ENCODE measurements around the gene DNAI4. TPM values are rescaled to one million over a fixed set of nuclear protein-coding genes. Genes with fewer than 3 reads are reported as not detected.

The DNAI4 gene
- total RNA-seq, 3 donors from 2014 or later, result 9.4 to 26.2 (median 24.3) TPM

DNA sequence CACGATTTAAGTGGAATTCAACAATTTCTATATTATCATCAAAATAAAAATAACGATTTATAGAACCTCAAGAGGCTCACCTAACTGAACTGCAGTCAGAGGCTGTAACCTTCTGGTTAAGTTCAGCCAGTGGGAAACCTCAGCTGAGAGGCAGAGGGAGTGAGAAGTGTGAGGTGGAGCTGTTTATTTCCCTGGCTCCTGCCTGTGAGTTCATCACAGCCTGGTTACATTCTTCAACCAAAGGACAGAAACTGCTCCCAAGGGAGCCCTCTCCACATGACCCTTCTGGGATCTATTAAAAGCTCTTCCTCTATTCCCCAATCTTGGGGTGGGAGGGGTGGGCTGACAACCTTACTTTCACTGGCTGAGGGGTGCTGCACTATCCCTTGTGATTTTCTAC lies 150.2 kb downstream of the DNAI4 start:
- DNase-seq (ENCODE audit: low spot score in 2 of 2), result no peak
- Histone ChIP-seq H3K4me1 (no peaks in the 10 kb centered on the region), H3K9me3 (no peaks in the 10 kb centered on the region), H3K27ac (no peak overlapping the region), H3K27me3 (no peaks in the 10 kb centered on the region), H3K36me3 (no peaks in the 10 kb centered on the region), H3K4me3 (no peak overlapping the region)
- TF ChIP-seq, protein P1, sequence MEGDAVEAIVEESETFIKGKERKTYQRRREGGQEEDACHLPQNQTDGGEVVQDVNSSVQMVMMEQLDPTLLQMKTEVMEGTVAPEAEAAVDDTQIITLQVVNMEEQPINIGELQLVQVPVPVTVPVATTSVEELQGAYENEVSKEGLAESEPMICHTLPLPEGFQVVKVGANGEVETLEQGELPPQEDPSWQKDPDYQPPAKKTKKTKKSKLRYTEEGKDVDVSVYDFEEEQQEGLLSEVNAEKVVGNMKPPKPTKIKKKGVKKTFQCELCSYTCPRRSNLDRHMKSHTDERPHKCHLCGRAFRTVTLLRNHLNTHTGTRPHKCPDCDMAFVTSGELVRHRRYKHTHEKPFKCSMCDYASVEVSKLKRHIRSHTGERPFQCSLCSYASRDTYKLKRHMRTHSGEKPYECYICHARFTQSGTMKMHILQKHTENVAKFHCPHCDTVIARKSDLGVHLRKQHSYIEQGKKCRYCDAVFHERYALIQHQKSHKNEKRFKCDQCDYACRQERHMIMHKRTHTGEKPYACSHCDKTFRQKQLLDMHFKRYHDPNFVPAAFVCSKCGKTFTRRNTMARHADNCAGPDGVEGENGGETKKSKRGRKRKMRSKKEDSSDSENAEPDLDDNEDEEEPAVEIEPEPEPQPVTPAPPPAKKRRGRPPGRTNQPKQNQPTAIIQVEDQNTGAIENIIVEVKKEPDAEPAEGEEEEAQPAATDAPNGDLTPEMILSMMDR (IDR thresholded peaks at IDR 0.05), result no peak
- TF ChIP-seq POLR2AphosphoS5 (IDR thresholded peaks at IDR 0.05) (no peak), POLR2A (IDR thresholded peaks at IDR 0.05) (no peak)
- intact Hi-C loops (cut with DNase I; ENCODE audit: low total_unique reads), result no loop called here

DNA sequence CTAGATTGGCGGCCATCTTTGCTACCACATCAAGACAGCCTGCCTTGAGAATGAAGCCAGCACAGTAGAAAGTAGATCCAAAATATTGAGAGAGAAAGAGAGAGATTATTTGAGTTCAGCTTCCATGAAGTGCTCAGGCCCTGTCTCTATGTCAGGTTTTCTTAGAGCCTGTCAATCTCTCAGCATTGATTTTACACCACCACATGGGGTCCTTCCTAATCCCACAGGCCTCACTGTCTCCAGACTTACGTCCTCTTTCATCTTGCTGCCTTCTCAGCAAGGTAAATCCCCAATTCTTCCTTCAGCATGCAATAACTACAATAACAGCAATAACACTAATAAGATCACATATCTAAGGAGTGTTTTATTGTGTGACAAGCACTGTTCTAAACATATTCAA lies 151.4 kb downstream of the DNAI4 start:
- Histone ChIP-seq H3K27me3 (no peaks in the 10 kb centered on the region), H3K9me3 (no peaks in the 10 kb centered on the region), H3K36me3 (no peaks in the 10 kb centered on the region), H3K27ac (no peak overlapping the region), H3K4me1 (no peaks in the 10 kb centered on the region), H3K4me3 (no peak overlapping the region)
- DNase-seq (ENCODE audit: low spot score in 2 of 2), result no peak
- intact Hi-C loops (cut with DNase I; ENCODE audit: low total_unique reads), result no loop called here
- TF ChIP-seq POLR2AphosphoS5 (IDR thresholded peaks at IDR 0.05) (no peak), POLR2A (IDR thresholded peaks at IDR 0.05) (no peak)
- TF ChIP-seq, protein P1 (IDR thresholded peaks at IDR 0.05), result no peak

DNA sequence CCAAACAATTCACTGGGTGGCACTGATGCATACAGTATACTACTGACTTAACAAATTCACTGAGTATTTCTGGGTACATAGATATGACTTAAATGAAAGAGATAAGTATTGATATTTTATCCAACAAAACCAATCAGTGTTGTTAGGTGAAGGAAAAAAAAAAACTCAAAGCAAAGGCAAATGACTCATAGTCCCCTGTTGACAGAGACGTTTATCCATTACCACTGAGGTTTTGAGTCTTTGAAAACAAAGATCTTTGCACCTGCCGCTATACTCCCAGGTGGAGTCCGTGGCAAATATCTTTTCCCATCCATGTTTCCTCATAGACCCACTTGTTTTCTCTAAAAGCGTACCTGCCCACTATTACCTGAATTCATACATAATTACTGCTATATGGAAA lies 154.0 kb downstream of the DNAI4 start:
- H3K36me3 ChIP-seq, result no peaks in the 10 kb centered on the region
- intact Hi-C loops (cut with DNase I; ENCODE audit: low total_unique reads), result no loop called here
- TF ChIP-seq, protein P1 (IDR thresholded peaks at IDR 0.05), result no peak
- TF ChIP-seq POLR2AphosphoS5 (IDR thresholded peaks at IDR 0.05) (no peak), POLR2A (IDR thresholded peaks at IDR 0.05) (no peak)
- no peaks in the 10 kb centered on the region for H3K4me1 ChIP-seq
- H3K4me3 ChIP-seq, result no peak overlapping the region
- DNase-seq (ENCODE audit: low spot score in 2 of 2), result no peak
- H3K27me3 ChIP-seq, result no peaks in the 10 kb centered on the region
- H3K9me3 ChIP-seq, result no peaks in the 10 kb centered on the region
- H3K27ac ChIP-seq, result no peak overlapping the region

DNA sequence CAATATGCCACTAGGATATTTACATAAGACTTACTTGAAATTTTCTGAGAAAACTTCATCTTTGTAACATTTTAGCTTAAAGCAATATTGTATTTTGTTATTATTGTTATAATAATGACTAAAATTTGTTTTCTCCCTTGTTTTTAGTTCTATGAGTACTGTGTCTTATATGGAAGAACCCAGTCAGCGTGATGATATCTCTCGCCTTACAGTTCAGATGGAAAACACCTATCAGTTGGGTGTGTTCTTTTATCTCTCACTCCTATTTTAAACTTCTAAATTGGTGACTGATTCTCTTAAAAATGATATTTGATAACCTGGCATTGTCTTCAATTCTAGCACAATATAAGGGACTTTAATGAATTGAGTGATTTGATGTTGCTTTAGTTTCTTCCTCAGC lies 154.4 kb downstream of the DNAI4 start:
- Histone ChIP-seq H3K36me3 (no peaks in the 10 kb centered on the region), H3K4me3 (no peak overlapping the region), H3K4me1 (no peaks in the 10 kb centered on the region), H3K27me3 (no peaks in the 10 kb centered on the region), H3K27ac (no peak overlapping the region), H3K9me3 (no peaks in the 10 kb centered on the region)
- TF ChIP-seq, protein P1 (IDR thresholded peaks at IDR 0.05), result no peak
- no peak for TF ChIP-seq POLR2AphosphoS5 (IDR thresholded peaks at IDR 0.05)
- TF ChIP-seq POLR2A (IDR thresholded peaks at IDR 0.05), result no peak
- intact Hi-C loops (cut with DNase I; ENCODE audit: low total_unique reads), result no loop called here
- DNase-seq (ENCODE audit: low spot score in 2 of 2), result no peak

DNA sequence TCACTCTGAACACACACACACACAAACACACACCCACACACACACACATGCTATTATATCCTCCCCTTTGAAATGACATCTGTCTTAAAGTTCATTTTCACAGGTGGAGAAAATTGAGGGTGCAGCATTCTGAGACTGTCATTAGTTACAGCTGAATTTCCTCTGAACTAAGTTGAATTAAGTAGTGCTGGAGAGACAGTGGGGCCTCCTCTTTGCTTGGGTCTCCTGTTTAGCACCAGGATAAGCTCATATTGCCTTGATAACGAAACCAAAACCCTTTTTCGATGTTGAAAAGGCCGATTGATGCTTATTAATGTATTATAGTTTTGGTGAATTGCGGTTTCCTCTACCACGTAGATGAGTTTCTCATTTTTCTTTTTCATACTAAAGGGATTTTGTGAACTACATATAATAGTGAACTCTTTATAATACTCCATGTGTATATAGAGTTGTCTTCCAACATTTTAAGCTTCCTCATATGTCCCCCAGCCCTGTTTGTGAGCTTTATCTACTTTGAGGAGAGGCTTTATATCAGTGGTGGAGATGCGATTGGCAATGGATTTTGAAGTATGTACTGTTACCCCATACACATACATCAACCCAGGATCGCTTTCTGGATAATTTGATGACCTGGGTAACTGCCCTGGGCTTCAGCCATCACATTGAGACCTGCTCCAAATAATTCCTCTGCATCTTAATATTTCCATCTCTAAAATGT lies 155.0 kb downstream of the DNAI4 start:
- intact Hi-C loops (cut with DNase I; ENCODE audit: low total_unique reads), result no loop called here
- Histone ChIP-seq H3K27ac (no peak overlapping the region), H3K4me3 (no peak overlapping the region), H3K9me3 (no peaks in the 10 kb centered on the region), H3K27me3 (no peaks in the 10 kb centered on the region), H3K36me3 (no peaks in the 10 kb centered on the region), H3K4me1 (no peaks in the 10 kb centered on the region)
- DNase-seq (ENCODE audit: low spot score in 2 of 2), result no peak
- TF ChIP-seq POLR2AphosphoS5 (IDR thresholded peaks at IDR 0.05) (no peak), POLR2A (IDR thresholded peaks at IDR 0.05) (no peak)
- TF ChIP-seq, protein P1 (IDR thresholded peaks at IDR 0.05), result no peak
